SK-N-SH (cell line): ENCODE data around the gene COMMD8.

Source experiments
- EP300 ChIP-seq, 2 experiments: IDR thresholded peaks; 2 replicates each; pipeline versions ENCODE4 v1.4.0 to v1.6.1; 2012; ENCODE audit warnings: borderline replicate concordance in 1 of 2, low read depth in 1 of 2, low read length in 1 of 2
- FOSL2 ChIP-seq: IDR thresholded peaks from 2 replicates; pipeline ENCODE4 v1.4.0; 2012; ENCODE audit warnings: low read depth, mild to moderate bottlenecking, moderate library complexity, borderline replicate concordance
- RAD21 ChIP-seq: IDR thresholded peaks from 2 replicates; pipeline ENCODE4 v1.6.1; 2012; ENCODE audit warnings: mild to moderate bottlenecking, low read length
- RFX5 ChIP-seq: IDR thresholded peaks from 2 replicates; pipeline ENCODE4 v1.6.1; 2012; ENCODE audit warnings: mild to moderate bottlenecking, improper control_type of control experiment, low read length
- SIN3A ChIP-seq: IDR thresholded peaks from 2 replicates; pipeline ENCODE4 v1.6.1; 2012; ENCODE audit warnings: low read depth, mild to moderate bottlenecking, low read length, moderate library complexity, borderline replicate concordance
- TCF12 ChIP-seq: IDR thresholded peaks from 2 replicates; pipeline ENCODE4 v1.4.0; 2012
- TEAD4 ChIP-seq: IDR thresholded peaks from 2 replicates; pipeline ENCODE4 v1.4.0; 2012; ENCODE audit warnings: mild to moderate bottlenecking, borderline replicate concordance; ENCODE audit not compliant: insufficient read depth
- TF ChIP-seq, protein P1 (sequence below): IDR thresholded peaks from 2 replicates; pipeline ENCODE4 v1.6.1; 2012; ENCODE audit warnings: mild to moderate bottlenecking, low read depth, low read length, moderate library complexity
- TF ChIP-seq, protein P2 (sequence below): fragments of 200-600 bp; sonication (generic); IDR thresholded peaks from 2 replicates; pipeline ENCODE4 v1.6.1; 2017; ENCODE audit warnings: antibody characterized with exemption, mild to moderate bottlenecking, moderate library complexity
- TF ChIP-seq, protein P3 (sequence below): IDR thresholded peaks from 2 replicates; pipeline ENCODE4 v1.4.0; 2012; ENCODE audit warnings: low read depth

DNA sequence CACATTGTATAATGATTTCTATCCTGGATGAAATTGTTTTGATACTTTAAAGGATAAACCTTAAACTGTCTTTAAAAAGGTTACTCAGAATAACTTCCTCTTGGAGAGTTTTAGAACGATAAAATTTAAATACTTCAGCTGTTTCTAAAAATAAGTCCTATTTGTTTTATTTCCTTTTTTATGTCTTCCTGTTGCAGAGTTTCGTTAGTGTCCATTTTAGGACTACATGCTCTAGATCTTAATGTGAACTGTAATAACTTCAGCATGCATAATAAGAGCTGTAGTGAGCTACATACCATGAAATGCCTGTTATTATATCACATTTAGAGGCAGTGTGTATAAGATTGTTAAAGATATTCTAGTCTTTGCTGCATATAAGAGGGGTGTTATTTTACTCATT lies 36.2 kb upstream of the COMMD8 start:
- TF ChIP-seq, protein P1, sequence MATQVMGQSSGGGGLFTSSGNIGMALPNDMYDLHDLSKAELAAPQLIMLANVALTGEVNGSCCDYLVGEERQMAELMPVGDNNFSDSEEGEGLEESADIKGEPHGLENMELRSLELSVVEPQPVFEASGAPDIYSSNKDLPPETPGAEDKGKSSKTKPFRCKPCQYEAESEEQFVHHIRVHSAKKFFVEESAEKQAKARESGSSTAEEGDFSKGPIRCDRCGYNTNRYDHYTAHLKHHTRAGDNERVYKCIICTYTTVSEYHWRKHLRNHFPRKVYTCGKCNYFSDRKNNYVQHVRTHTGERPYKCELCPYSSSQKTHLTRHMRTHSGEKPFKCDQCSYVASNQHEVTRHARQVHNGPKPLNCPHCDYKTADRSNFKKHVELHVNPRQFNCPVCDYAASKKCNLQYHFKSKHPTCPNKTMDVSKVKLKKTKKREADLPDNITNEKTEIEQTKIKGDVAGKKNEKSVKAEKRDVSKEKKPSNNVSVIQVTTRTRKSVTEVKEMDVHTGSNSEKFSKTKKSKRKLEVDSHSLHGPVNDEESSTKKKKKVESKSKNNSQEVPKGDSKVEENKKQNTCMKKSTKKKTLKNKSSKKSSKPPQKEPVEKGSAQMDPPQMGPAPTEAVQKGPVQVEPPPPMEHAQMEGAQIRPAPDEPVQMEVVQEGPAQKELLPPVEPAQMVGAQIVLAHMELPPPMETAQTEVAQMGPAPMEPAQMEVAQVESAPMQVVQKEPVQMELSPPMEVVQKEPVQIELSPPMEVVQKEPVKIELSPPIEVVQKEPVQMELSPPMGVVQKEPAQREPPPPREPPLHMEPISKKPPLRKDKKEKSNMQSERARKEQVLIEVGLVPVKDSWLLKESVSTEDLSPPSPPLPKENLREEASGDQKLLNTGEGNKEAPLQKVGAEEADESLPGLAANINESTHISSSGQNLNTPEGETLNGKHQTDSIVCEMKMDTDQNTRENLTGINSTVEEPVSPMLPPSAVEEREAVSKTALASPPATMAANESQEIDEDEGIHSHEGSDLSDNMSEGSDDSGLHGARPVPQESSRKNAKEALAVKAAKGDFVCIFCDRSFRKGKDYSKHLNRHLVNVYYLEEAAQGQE = no peak
- TF ChIP-seq RFX5 = no peak
- TF ChIP-seq FOSL2 = no peak
- TF ChIP-seq, protein P2, sequence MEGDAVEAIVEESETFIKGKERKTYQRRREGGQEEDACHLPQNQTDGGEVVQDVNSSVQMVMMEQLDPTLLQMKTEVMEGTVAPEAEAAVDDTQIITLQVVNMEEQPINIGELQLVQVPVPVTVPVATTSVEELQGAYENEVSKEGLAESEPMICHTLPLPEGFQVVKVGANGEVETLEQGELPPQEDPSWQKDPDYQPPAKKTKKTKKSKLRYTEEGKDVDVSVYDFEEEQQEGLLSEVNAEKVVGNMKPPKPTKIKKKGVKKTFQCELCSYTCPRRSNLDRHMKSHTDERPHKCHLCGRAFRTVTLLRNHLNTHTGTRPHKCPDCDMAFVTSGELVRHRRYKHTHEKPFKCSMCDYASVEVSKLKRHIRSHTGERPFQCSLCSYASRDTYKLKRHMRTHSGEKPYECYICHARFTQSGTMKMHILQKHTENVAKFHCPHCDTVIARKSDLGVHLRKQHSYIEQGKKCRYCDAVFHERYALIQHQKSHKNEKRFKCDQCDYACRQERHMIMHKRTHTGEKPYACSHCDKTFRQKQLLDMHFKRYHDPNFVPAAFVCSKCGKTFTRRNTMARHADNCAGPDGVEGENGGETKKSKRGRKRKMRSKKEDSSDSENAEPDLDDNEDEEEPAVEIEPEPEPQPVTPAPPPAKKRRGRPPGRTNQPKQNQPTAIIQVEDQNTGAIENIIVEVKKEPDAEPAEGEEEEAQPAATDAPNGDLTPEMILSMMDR = no peak
- no peak for TF ChIP-seq EP300 (IDR thresholded peaks at IDR 0.05; ENCODE audit: borderline replicate concordance in 1 of 2, low read depth in 1 of 2, low read length in 1 of 2)
- no peak for TF ChIP-seq RAD21
- TF ChIP-seq, protein P3, sequence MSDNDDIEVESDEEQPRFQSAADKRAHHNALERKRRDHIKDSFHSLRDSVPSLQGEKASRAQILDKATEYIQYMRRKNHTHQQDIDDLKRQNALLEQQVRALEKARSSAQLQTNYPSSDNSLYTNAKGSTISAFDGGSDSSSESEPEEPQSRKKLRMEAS = no peak
- no peak for TF ChIP-seq TCF12
- no peak for TF ChIP-seq SIN3A
- TF ChIP-seq TEAD4 = no peak
